ENCODE data around the gene EML4. TPM values are rescaled to one million over a fixed set of nuclear protein-coding genes. Genes with fewer than 3 reads are reported as not detected.
"Not testable (repeated sequence)": the region's sequence is repeated elsewhere in the genome, so short reads cannot be mapped to it uniquely, and the experiment has no call there.

EML4 gene
- total and polyA plus RNA-seq, 11 donors: 2.3 to 32.8 (median 5.6) TPM

DNA sequence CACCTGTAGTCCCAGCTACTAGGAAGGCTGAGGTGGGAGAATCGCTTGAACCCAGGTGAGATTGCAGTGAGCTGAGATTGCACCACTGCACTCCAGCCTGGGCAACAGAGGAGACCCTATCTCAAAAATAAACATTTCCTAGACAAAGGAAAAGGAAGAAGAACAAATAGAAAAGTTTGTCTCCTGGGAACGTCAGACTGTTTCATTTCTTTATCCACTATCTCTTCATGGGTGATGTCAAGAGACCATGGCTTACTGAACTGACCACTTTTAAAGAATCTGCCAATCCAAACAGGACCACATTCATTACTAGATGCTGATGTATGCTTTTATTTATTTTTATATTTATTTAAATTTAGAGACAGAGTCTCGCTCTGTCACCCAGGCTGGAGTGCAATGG is 165.1 kb downstream of the EML4 start:
- Histone ChIP-seq H3K36me3 (peaks cover 0 to 81% (median 68%) of the 10 kb centered on the region in 9 donors), H3K4me3 (no peak overlapping the region), H3K27ac (no peak overlapping the region), H3K9me3 (no peaks in the 10 kb centered on the region), H3K27me3 (no peaks in the 10 kb centered on the region), H3K4me1 (no peaks in the 10 kb centered on the region)
- ATAC-seq (no peak), DNase-seq (no peak)
- WGBS, 4 donors: 89 to 92% (median 91%) methylated on average over 3 of the region's 3 CpGs
- TF ChIP-seq POLR2A (IDR thresholded peaks at IDR 0.05): no peak
- TF ChIP-seq, protein P1, sequence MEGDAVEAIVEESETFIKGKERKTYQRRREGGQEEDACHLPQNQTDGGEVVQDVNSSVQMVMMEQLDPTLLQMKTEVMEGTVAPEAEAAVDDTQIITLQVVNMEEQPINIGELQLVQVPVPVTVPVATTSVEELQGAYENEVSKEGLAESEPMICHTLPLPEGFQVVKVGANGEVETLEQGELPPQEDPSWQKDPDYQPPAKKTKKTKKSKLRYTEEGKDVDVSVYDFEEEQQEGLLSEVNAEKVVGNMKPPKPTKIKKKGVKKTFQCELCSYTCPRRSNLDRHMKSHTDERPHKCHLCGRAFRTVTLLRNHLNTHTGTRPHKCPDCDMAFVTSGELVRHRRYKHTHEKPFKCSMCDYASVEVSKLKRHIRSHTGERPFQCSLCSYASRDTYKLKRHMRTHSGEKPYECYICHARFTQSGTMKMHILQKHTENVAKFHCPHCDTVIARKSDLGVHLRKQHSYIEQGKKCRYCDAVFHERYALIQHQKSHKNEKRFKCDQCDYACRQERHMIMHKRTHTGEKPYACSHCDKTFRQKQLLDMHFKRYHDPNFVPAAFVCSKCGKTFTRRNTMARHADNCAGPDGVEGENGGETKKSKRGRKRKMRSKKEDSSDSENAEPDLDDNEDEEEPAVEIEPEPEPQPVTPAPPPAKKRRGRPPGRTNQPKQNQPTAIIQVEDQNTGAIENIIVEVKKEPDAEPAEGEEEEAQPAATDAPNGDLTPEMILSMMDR (IDR thresholded peaks at IDR 0.05): no peak
- intact Hi-C loops (cut with DNase I): loop anchor here in 1 of 10 donors (10.0 kb wide), 1 partner anchor 239 kb away; no protein-coding TSS in a partner anchor

DNA sequence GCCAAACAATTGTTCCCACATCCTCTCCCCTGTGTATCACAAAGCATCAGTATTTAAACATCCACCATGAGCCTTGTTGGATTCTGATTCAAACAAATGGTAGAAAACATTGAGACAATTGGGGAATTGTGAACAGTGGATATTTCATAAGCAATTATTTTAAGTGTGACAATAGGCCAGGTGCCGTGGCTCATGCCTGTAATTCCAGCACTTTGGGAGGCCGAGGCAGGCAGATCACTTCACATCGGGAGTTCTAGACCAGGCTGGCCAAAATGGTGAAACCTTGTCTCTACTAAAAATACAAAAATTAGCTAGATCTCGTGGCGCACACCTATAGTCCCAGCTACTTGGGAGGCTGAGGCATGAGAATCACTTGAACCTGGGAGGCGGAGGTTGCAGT is 165.7 kb downstream of the EML4 start:
- intact Hi-C loops (cut with DNase I): loop anchor here in 1 of 10 donors (10.0 kb wide), 1 partner anchor 240 kb away; no protein-coding TSS in a partner anchor
- not testable (repeated sequence) for H3K4me1 ChIP-seq, DNase-seq, H3K4me3 ChIP-seq, H3K9me3 ChIP-seq, H3K27me3 ChIP-seq, H3K27ac ChIP-seq, ATAC-seq
- WGBS, 4 donors: 97 to 99% (median 98%) methylated on average over 6 of the region's 6 CpGs
- H3K36me3 ChIP-seq: peaks cover 0 to 74% (median 62%) of the 10 kb centered on the region in 9 donors

DNA sequence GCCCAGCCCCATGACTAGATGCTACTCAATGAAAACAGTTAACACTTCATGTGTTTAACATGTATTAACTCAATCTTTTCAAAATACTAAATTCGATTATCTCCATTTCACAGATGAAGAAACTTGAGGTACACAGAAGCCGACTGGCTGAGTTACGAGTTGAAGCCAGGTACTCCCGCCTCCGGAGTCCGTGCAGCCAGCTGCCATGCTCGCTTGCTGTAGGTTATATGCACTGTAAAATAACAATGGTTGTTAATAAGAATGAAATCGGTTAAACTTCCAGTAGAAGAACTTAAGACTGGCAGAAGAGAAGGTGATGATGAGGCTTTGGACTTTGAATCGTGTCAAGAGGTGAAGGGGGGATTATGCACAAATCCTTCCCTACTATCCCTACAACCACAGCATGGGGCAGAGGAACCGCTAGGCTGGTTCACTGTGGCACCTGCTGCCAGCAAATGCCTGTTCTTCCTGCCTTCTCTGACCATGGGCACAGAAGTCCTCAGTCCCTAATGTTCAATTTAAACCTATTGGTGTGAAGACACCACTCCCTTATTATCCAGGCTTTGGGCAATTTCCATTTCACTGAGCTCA is 166.5 kb downstream of the EML4 start:
- Histone ChIP-seq H3K27ac (no peak overlapping the region), H3K27me3 (no peaks in the 10 kb centered on the region), H3K9me3 (no peaks in the 10 kb centered on the region), H3K4me3 (no peak overlapping the region), H3K4me1 (no peaks in the 10 kb centered on the region), H3K36me3 (peaks cover 0 to 72% (median 56%) of the 10 kb centered on the region in 9 donors)
- intact Hi-C loops (cut with DNase I): loop anchor here in 1 of 10 donors (10.0 kb wide), 1 partner anchor 241 kb away; no protein-coding TSS in a partner anchor
- WGBS, 4 donors: 97 to 98% (median 98%) methylated on average over 10 of the region's 10 CpGs
- TF ChIP-seq, protein P1 (IDR thresholded peaks at IDR 0.05): no peak
- TF ChIP-seq POLR2A (IDR thresholded peaks at IDR 0.05): no peak
- no peak for DNase-seq
- no peak for ATAC-seq

DNA sequence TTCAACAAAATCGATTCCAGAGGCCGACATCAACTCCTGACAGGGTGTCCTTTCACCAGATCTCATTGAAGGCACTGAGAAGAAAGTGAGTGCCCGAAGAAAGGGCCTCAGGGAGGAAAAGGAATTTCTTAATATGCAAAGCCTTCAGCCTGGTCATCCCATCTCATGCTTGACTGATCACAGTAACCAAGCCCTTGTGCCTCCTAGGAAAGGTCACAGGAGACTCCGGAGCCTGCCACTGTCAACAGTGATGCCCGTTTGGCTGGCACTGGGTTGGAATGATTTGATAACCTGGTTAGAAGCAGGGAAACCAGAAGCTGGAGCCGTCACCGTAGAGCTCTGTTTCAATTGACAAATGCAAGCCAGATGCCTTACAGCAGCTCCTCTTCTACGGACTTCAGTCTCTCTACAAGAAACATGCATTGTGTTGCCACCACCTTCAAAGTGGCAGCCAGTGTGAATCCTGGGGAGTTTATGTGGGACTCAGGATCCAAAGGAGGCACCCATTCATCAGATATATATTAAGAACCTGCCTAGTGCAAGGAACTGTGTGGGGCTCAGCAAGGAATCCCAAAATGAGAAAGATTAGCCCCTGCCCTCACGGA is 167.3 kb downstream of the EML4 start:
- DNase-seq: no peak
- intact Hi-C loops (cut with DNase I): loop anchor here in 1 of 10 donors (10.0 kb wide), 1 partner anchor 242 kb away; no protein-coding TSS in a partner anchor
- WGBS, 4 donors: 71 to 89% (median 85%) methylated on average over 9 of the region's 9 CpGs
- no peak overlapping the region for H3K27ac ChIP-seq
- peaks cover 0 to 6% (median 0%) of the 10 kb centered on the region in 12 donors for H3K4me1 ChIP-seq
- H3K9me3 ChIP-seq: no peaks in the 10 kb centered on the region
- TF ChIP-seq POLR2A (IDR thresholded peaks at IDR 0.05): no peak
- no peak for ATAC-seq
- no peak overlapping the region for H3K4me3 ChIP-seq
- H3K36me3 ChIP-seq: peaks cover 0 to 70% (median 47%) of the 10 kb centered on the region in 9 donors
- no peaks in the 10 kb centered on the region for H3K27me3 ChIP-seq

DNA sequence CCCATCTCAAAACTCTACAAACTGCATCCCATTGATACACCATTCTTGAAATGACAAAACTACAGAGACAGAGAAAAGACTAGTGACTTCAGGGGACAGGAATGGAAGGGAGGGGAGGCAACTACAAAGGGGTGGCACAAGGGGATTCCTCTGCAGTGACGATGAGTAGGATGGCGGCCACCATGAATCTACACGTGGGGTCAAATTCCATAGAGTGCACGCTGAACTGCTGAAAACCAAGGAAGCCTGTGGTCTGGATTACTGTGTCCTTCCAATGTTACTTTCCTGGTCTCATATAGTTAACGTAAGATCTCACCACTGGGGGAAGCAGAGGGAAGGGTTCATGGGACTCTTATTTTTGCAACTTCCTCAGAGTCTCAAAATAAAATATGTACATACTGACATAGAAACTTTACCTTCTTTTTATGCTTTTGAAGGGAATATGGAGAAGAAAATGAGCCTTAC is 168.2 kb downstream of the EML4 start:
- Histone ChIP-seq H3K9me3 (no peaks in the 10 kb centered on the region), H3K36me3 (peaks cover 0 to 61% (median 38%) of the 10 kb centered on the region in 9 donors), H3K4me1 (peaks cover 0 to 15% (median 8%) of the 10 kb centered on the region in 12 donors), H3K4me3 (no peak overlapping the region), H3K27ac (no peak overlapping the region), H3K27me3 (no peaks in the 10 kb centered on the region)
- ATAC-seq (no peak), DNase-seq (no peak)
- TF ChIP-seq, protein P1 (IDR thresholded peaks at IDR 0.05): no peak
- TF ChIP-seq POLR2A (IDR thresholded peaks at IDR 0.05): no peak
- intact Hi-C loops (cut with DNase I): loop anchor here in 1 of 10 donors (10.0 kb wide), 1 partner anchor 243 kb away; no protein-coding TSS in a partner anchor
- WGBS, 4 donors: 87 to 92% (median 91%) methylated on average over 5 of the region's 5 CpGs

Measured in heart left ventricle (tissue), 16 donors.